VCaP (cell line): Measurements from ENCODE around the gene PKHD1.

ENCODE experiments used
- H3K27ac ChIP-seq: fragments of 450-650 bp; 2 replicates; pipeline ENCODE4 v1.5.1; 2017
- TF ChIP-seq, protein P1 (sequence below): fragments of 450-650 bp; conservative IDR thresholded peaks from 2 replicates; pipeline ENCODE4 v1.5.1; 2017; ENCODE audit warnings: mild to moderate bottlenecking, moderate library complexity

PKHD1 gene

DNA sequence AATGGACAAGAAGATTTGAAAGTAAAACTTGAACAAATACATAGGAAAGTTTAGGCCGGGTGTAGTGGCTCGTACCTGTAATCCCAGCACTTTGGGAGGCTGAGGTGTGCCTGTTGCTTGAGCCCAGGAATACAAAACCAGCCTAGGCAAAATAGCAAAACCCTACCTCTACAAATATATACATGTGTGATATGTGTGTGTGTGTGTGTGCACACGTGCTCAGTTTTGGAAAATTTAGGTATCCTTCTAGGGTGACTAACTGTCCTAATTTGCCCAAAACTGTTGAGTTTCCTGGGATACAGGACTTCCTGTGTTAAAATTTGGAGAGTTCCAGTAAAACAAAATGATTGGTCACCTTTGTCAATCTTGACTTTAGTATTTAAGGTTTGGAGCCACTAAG, 503.2 kb downstream of the PKHD1 start:
- H3K27ac ChIP-seq: no peak overlapping the region
- TF ChIP-seq, protein P1, sequence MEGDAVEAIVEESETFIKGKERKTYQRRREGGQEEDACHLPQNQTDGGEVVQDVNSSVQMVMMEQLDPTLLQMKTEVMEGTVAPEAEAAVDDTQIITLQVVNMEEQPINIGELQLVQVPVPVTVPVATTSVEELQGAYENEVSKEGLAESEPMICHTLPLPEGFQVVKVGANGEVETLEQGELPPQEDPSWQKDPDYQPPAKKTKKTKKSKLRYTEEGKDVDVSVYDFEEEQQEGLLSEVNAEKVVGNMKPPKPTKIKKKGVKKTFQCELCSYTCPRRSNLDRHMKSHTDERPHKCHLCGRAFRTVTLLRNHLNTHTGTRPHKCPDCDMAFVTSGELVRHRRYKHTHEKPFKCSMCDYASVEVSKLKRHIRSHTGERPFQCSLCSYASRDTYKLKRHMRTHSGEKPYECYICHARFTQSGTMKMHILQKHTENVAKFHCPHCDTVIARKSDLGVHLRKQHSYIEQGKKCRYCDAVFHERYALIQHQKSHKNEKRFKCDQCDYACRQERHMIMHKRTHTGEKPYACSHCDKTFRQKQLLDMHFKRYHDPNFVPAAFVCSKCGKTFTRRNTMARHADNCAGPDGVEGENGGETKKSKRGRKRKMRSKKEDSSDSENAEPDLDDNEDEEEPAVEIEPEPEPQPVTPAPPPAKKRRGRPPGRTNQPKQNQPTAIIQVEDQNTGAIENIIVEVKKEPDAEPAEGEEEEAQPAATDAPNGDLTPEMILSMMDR: no peak

DNA sequence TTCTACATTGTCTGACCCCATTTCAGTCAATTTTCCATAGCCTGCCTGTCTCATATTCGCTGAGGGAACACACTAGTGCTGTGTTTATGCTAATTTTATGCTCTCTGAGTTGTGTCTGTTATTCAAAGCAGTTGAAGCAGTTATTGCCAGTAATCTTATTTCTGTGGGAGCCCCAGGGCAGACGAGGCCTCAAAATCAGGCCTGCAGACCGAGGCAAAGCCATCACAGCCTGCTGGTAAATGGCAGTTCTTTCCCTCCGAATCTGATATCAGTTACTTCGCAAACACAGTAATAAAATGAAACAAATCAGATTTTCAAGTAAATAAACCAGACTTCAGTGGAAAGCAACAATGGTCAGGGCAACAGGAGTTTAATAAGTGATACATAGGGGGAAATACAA, 508.4 kb downstream of the PKHD1 start:
- no peak overlapping the region for H3K27ac ChIP-seq
- TF ChIP-seq, protein P1: no peak

DNA sequence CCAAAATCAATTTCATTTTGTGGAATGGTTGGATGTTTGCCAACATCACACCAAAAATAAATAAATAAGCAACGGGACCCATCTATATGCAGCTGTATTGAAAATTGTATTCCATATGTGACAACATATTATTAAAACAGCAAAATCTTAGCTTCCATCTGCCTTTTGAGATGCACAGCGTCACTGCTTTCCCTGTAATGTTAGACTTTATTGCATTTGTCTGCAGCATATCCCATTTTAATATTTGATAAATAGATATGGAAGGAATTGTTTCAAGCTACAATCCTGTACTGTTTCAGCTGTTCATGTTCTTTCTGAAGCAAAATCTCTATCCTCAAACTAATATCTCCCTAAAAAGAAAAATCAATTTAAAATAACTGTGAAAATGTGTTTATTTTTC, 509.1 kb downstream of the PKHD1 start:
- no peak overlapping the region for H3K27ac ChIP-seq
- TF ChIP-seq, protein P1: no peak

DNA sequence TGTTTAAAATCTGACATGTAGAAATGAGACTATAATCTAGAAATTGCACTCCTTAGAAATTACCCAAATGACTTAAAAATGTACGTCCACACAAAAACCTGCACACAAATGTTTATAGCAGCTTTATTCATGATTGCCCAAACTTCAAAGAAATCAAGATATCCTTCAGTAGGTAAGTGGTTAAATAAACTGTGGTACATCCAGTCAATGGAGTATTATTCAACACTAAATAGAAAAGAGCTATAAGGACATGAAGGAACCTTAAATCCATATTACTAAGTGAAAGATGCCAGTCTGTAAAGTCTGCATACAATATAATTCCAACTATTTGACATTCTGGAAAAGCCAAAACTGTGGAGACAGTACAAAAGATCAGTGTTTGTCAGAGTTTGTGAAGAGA, 513.4 kb downstream of the PKHD1 start:
- no peak overlapping the region for H3K27ac ChIP-seq
- TF ChIP-seq, protein P1: no peak

DNA sequence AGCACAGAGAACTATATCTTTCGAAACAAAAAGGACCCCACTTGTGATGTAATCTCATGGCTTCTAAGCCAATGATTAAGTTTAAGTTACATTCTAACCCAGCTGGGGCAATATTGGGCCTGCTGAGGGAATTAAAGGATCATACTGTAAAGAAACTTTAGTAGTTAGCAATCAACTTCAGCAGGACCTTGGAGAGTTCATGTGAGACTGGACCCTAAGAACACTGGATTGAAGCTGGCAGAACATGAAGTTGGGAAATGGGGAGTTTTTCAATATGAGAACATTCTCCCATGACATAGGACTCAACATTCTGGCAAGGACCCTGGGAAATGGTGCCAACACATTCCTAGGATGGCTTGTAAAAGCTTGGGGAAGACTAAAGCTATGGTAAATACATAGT, 516.2 kb downstream of the PKHD1 start:
- TF ChIP-seq, protein P1: no peak
- no peak overlapping the region for H3K27ac ChIP-seq

DNA sequence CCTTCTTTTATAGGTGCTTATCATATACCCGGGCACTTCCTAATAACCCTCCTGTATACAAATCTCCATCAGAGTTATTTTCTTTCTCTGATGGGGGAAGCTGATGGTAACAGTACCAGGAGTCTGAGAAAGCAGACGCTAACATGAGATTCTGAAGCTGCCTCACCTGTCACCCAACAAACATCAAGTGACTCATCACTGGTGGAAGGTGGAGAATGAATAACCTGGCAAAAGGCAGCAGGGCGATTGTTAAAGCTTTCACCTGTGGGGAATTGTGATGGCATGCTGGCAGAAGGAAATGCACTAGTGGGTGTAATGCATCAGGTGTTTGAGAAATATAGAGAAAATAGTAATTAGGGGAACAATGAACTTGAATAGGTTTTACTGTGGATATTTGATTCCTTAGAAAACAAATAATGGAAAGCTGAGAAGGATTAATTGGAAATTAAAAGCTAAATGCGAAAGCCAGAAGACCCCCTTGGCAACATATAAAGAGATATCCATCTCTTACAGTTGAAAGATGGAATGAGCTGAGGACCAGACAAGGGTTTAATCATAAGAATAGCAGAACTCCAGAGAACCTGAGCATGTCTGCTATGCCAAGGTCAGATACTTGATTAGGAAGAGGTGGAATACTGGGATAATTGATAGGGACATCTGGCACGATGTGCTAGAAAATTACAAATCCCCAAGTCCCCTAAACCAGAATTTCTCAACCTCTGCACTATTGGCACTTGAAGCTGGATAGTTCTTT, 517.1 kb downstream of the PKHD1 start:
- H3K27ac ChIP-seq: no peak overlapping the region
- TF ChIP-seq, protein P1: no peak

DNA sequence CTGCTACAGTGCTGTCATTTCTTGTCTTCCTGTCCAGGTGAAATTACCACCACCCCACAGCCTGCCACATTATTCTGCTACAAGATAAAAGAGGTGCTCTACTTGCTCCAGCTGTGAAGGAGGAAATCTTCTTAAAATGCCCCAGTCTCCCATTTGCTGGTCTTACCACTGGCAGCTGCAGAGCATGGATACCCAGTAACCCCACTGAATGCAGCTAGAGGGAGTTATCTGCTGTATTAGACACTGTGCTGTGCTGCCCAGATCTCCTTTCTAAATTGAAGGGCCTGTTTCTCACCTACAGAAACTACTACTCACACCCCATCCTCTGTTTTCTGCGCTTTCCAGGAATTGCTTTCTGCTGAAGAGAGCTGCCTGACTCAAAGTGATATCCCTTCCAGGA, 517.8 kb downstream of the PKHD1 start:
- H3K27ac ChIP-seq: no peak overlapping the region
- TF ChIP-seq, protein P1: peak; percentile 44
